HCT116 (cell line): Measurements from ENCODE around the gene SLC38A2. TPM values are rescaled to one million over a fixed set of nuclear protein-coding genes. Genes with fewer than 3 reads are reported as not detected.

Experiments
- ATAC-seq: fragments of 200-7000 bp; cut with Tn5 transposase; 2 replicates; pipeline ENCODE4 v1.9.1; 2020; ENCODE audit warnings: mild to moderate bottlenecking, moderate library complexity
- BruUV-seq: library from RNA; stranded (reverse); fragments of 400-500 nt; replicated peaks from 2 replicates; lab custom pipeline; 2021; lab: Mats Ljungman, UMichigan
- CTCF ChIA-PET: fragments of 300-600 bp; sonication (Branson Sonifier 250); formaldehyde crosslinking; loops from one replicate; lab custom pipeline; 2021; ENCODE audit warnings: antibody characterized with exemption; lab: Charles Lee
- POLR2A ChIA-PET: fragments of 300-600, 350-600 bp; sonication (Branson Sonifier 250); formaldehyde crosslinking; loops from one replicate; lab custom pipeline; 2021; ENCODE audit warnings: antibody characterized with exemption; lab: Charles Lee
- RAD21 ChIA-PET, 2 experiments: fragments of 300-600 bp; sonication (Branson Sonifier 250); formaldehyde crosslinking; loops; one replicate each; lab custom pipeline; 2023; ENCODE audit warnings: low total read pairs in 2 of 2; ENCODE audit not compliant: uncharacterized antibody in 2 of 2, unreplicated experiment in 2 of 2, low non-redundant PET in 1 of 2; lab: Charles Lee
- DNase-seq: peaks from one replicate; pipeline ENCODE4 v3.0.0-alpha.2; 2010; ENCODE audit warnings: low read depth, low spot score
- H2AFZ ChIP-seq: fragments of 200-600 bp; shearing (Covaris generic), sonication (generic); 2 replicates; pipeline ENCODE4 v1.6.1; 2017; ENCODE audit warnings: low read depth, mixed run types, mixed read lengths, antibody characterized with exemption, low read length; ENCODE audit not compliant: poor library complexity, severe bottlenecking
- H3K27ac ChIP-seq: 2 replicates; pipeline ENCODE4 v1.5.1; 2012; ENCODE audit warnings: low read depth, low read length
- H3K27me3 ChIP-seq: fragments of 200-600 bp; sonication (generic); 2 replicates; pipeline ENCODE4 v1.6.1; 2016; ENCODE audit warnings: mixed run types, low read length, mixed read lengths; ENCODE audit not compliant: insufficient read depth
- H3K36me3 ChIP-seq, 2 experiments: fragments of 200-500 bp in 1 of 2; fragments of 200-600 bp in 1 of 2; sonication (Bioruptor generic) in 1 of 2; sonication (generic) in 1 of 2; 2 replicates each; pipeline versions ENCODE4 v1.5.1 to v1.6.1; 2014 to 2016; ENCODE audit warnings: low read length in 2 of 2, inconsistent platforms in 1 of 2, mixed read lengths in 1 of 2, mixed run types in 1 of 2; ENCODE audit not compliant: insufficient read depth in 2 of 2, control insufficient read depth in 1 of 2
- H3K4me1 ChIP-seq, 2 experiments: fragments of 200-600 bp in 1 of 2; sonication (generic) in 1 of 2; 2 replicates each; pipeline versions ENCODE4 v1.5.1 to v1.6.1; 2012 to 2017; ENCODE audit warnings: low read length in 2 of 2, inconsistent platforms in 1 of 2, mild to moderate bottlenecking in 1 of 2, mixed read lengths in 1 of 2, mixed run types in 1 of 2, moderate library complexity in 1 of 2; ENCODE audit not compliant: insufficient read depth in 2 of 2, control insufficient read depth in 1 of 2
- H3K4me2 ChIP-seq: fragments of 200-600 bp; sonication (generic); 2 replicates; pipeline ENCODE4 v1.6.1; 2017; ENCODE audit warnings: mixed run types, low read length, mixed read lengths
- H3K4me3 ChIP-seq, 2 experiments: fragments of 200-600 bp in 1 of 2; sonication (generic) in 1 of 2; replicated peaks in 1 of 2; 2 replicates each; pipeline ENCODE4 v1.5.1; 2011 to 2016; ENCODE audit warnings: low read length in 2 of 2, control low read depth in 1 of 2, low read depth in 1 of 2, mild to moderate bottlenecking in 1 of 2, mixed read lengths in 1 of 2, mixed run types in 1 of 2
- H3K79me2 ChIP-seq: fragments of 200-600 bp; sonication (generic); 2 replicates; pipeline ENCODE4 v1.6.1; 2017; ENCODE audit warnings: mild to moderate bottlenecking, mixed run types, low read length, moderate library complexity, mixed read lengths; ENCODE audit not compliant: insufficient read depth
- H3K9ac ChIP-seq: fragments of 200-600 bp; sonication (generic); 2 replicates; pipeline ENCODE4 v1.6.1; 2016; ENCODE audit warnings: low read length, mixed read lengths
- H3K9me2 ChIP-seq: fragments of 200-600 bp; sonication (generic), shearing (Covaris generic); 2 replicates; pipeline ENCODE4 v1.6.1; 2017; ENCODE audit warnings: mixed run types, mild to moderate bottlenecking, moderate library complexity; ENCODE audit not compliant: insufficient read depth
- H3K9me3 ChIP-seq, 2 experiments: fragments of 200-500 bp in 1 of 2; fragments of 200-600 bp in 1 of 2; sonication (Bioruptor generic) in 1 of 2; sonication (generic) in 1 of 2; 2 replicates each; pipeline ENCODE4 v1.6.1; 2014 to 2017; ENCODE audit warnings: low read length in 2 of 2, mixed read lengths in 2 of 2, inconsistent platforms in 1 of 2, low read depth in 1 of 2, mild to moderate bottlenecking in 1 of 2, mixed run types in 1 of 2, moderate library complexity in 1 of 2; ENCODE audit not compliant: control insufficient read depth in 1 of 2, insufficient read depth in 1 of 2
- H4K20me1 ChIP-seq: fragments of 200-600 bp; sonication (generic), shearing (Covaris generic); 2 replicates; pipeline ENCODE4 v1.6.1; 2017; ENCODE audit warnings: mixed run types, mild to moderate bottlenecking, moderate library complexity; ENCODE audit not compliant: insufficient read depth
- ATF3 ChIP-seq: IDR thresholded peaks from 2 replicates; pipeline ENCODE4 v1.6.1; 2012
- CEBPB ChIP-seq: IDR thresholded peaks from 2 replicates; pipeline ENCODE4 v1.6.1; 2012; ENCODE audit warnings: low read depth
- CTCF ChIP-seq, 3 experiments: fragments of 200-600 bp in 1 of 3; sonication (generic) in 1 of 3; IDR thresholded peaks in 2 of 3; conservative IDR thresholded peaks in 1 of 3; 2 replicates each; pipeline ENCODE4 v1.5.1; 2012 to 2017; ENCODE audit warnings: low read depth in 2 of 3, low read length in 2 of 3, antibody characterized with exemption in 1 of 3, borderline replicate concordance in 1 of 3, control low read depth in 1 of 3, mild to moderate bottlenecking in 1 of 3, mixed read lengths in 1 of 3, mixed run types in 1 of 3, moderate library complexity in 1 of 3; ENCODE audit not compliant: insufficient read depth in 1 of 3
- EGR1 ChIP-seq: IDR thresholded peaks from 2 replicates; pipeline ENCODE4 v1.6.1; 2012; ENCODE audit warnings: low read depth
- ELF1 ChIP-seq: IDR thresholded peaks from 2 replicates; pipeline ENCODE4 v1.6.1; 2012; ENCODE audit warnings: low read depth, borderline replicate concordance
- EZH2 ChIP-seq: fragments of 200-600 bp; sonication (generic); IDR thresholded peaks from 2 replicates; pipeline ENCODE4 v1.6.1; 2017; ENCODE audit warnings: antibody characterized with exemption, mixed run types
- FOSL1 ChIP-seq: IDR thresholded peaks from 2 replicates; pipeline ENCODE4 v1.6.1; 2012; ENCODE audit warnings: low read depth
- JUND ChIP-seq: IDR thresholded peaks from 2 replicates; pipeline ENCODE4 v1.6.1; 2012
- POLR2A ChIP-seq: IDR thresholded peaks from 2 replicates; pipeline ENCODE4 v1.7.0; 2011; ENCODE audit warnings: borderline replicate concordance; ENCODE audit not compliant: insufficient read depth, insufficient read length; ENCODE audit errors: extremely low read depth
- RAD21 ChIP-seq: IDR thresholded peaks from 2 replicates; pipeline ENCODE4 v1.6.1; 2012; ENCODE audit warnings: low read depth, mild to moderate bottlenecking
- SRF ChIP-seq: IDR thresholded peaks from 2 replicates; pipeline ENCODE4 v1.6.1; 2012; ENCODE audit warnings: low read depth
- ZBTB33 ChIP-seq: IDR thresholded peaks from 2 replicates; pipeline ENCODE4 v1.6.1; 2011; ENCODE audit warnings: mild to moderate bottlenecking, low read length, moderate library complexity; ENCODE audit not compliant: insufficient replicate concordance; ENCODE audit errors: extremely low read depth
- ZNF274 ChIP-seq: fragments of 200-500 bp; sonication (Bioruptor generic); IDR thresholded peaks from 2 replicates; pipeline ENCODE4 v1.6.1; 2014; ENCODE audit warnings: mild to moderate bottlenecking, low read depth, low read length, inconsistent platforms
- intact Hi-C: fragments of 100-400 bp; cut with micrococcal nuclease; formaldehyde crosslinking; loops from 2 replicates; pipeline ENCODE4 v1.10.0; 2022
- total RNA-seq: library from RNA; stranded (reverse); gene quantifications from one replicate; pipeline ENCODE4 v1.2.1, GENCODE V29; 2021; ENCODE audit not compliant: unreplicated experiment
- TF ChIP-seq, protein P1 (sequence below): IDR thresholded peaks from 2 replicates; pipeline ENCODE4 v1.6.1; 2012
- TF ChIP-seq, protein P2 (sequence below): IDR thresholded peaks from 2 replicates; pipeline ENCODE4 v1.6.1; 2012; ENCODE audit warnings: low read depth

Gene SLC38A2
- total RNA-seq, 1 experiment from 2014 or later: 1,049 TPM

DNA sequence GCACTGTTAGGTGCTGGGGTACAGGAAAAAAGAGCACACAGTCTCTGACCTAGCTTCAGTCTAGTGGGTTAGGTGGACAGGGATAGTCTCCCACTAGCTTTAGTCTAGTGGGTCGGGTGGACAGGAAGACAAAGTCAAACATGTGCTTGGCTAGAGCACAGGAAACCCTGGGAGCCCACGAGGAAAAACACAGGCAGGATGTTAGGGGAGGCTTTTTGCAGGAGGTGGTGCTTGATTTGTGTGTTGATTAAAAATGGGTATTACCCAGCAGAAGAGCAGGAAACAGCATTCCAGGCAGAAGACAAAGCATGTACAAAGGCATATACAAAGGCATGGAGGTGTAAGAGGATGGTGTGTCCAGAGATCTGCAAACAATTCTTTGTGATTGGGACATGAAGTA is 23.3 kb downstream of the SLC38A2 start:
- no peak overlapping the region for H3K4me3 ChIP-seq
- H2AFZ ChIP-seq: no peak overlapping the region
- intact Hi-C loops: loop anchor here (10.0 kb wide), 2 partner anchors 956 to 1336 kb away; no protein-coding TSS in a partner anchor
- ChIA-PET POLR2A (no interaction called here), RAD21 (interaction anchor here in 1 of 2 experiments (0.5 kb wide), 1 partner anchor 224 kb away, joined by 3 read pairs; no protein-coding TSS in a partner anchor), CTCF (no interaction called here)
- peaks cover 0 to 4% of the 10 kb centered on the region in 2 experiments; a peak in 2 of 4 replicates for H3K4me1 ChIP-seq
- no peaks in the 10 kb centered on the region for H4K20me1 ChIP-seq
- H3K36me3 ChIP-seq: no peaks in the 10 kb centered on the region
- H3K4me2 ChIP-seq: no peak overlapping the region
- BruUV-seq: no TSS peak
- H3K27ac ChIP-seq: no peak overlapping the region
- no peaks in the 10 kb centered on the region for H3K9me3 ChIP-seq
- DNase-seq (no peak), ATAC-seq (no peak)
- no peaks in the 10 kb centered on the region for H3K9me2 ChIP-seq
- no peak overlapping the region for H3K9ac ChIP-seq
- H3K27me3 ChIP-seq: no peaks in the 10 kb centered on the region
- H3K79me2 ChIP-seq: no peaks in the 10 kb centered on the region
- no peak for TF ChIP-seq JUND
- TF ChIP-seq RAD21: no peak
- TF ChIP-seq FOSL1: no peak
- no peak for TF ChIP-seq ZBTB33
- no peak for TF ChIP-seq ATF3
- TF ChIP-seq, protein P1, sequence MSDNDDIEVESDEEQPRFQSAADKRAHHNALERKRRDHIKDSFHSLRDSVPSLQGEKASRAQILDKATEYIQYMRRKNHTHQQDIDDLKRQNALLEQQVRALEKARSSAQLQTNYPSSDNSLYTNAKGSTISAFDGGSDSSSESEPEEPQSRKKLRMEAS: no peak
- no peak for TF ChIP-seq CEBPB
- no peak for TF ChIP-seq EGR1
- TF ChIP-seq CTCF (IDR thresholded peaks at IDR 0.05 in 2 of 3, conservative IDR thresholded peaks at IDR 0.05 in 1 of 3; ENCODE audit: borderline replicate concordance in 1 of 3, insufficient read depth in 1 of 3, low read depth in 2 of 3, low read length in 2 of 3): no peak
- TF ChIP-seq, protein P2, sequence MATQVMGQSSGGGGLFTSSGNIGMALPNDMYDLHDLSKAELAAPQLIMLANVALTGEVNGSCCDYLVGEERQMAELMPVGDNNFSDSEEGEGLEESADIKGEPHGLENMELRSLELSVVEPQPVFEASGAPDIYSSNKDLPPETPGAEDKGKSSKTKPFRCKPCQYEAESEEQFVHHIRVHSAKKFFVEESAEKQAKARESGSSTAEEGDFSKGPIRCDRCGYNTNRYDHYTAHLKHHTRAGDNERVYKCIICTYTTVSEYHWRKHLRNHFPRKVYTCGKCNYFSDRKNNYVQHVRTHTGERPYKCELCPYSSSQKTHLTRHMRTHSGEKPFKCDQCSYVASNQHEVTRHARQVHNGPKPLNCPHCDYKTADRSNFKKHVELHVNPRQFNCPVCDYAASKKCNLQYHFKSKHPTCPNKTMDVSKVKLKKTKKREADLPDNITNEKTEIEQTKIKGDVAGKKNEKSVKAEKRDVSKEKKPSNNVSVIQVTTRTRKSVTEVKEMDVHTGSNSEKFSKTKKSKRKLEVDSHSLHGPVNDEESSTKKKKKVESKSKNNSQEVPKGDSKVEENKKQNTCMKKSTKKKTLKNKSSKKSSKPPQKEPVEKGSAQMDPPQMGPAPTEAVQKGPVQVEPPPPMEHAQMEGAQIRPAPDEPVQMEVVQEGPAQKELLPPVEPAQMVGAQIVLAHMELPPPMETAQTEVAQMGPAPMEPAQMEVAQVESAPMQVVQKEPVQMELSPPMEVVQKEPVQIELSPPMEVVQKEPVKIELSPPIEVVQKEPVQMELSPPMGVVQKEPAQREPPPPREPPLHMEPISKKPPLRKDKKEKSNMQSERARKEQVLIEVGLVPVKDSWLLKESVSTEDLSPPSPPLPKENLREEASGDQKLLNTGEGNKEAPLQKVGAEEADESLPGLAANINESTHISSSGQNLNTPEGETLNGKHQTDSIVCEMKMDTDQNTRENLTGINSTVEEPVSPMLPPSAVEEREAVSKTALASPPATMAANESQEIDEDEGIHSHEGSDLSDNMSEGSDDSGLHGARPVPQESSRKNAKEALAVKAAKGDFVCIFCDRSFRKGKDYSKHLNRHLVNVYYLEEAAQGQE: no peak
- TF ChIP-seq ELF1: no peak
- no peak for TF ChIP-seq SRF
- no peak for TF ChIP-seq POLR2A
- no peak for TF ChIP-seq ZNF274
- TF ChIP-seq EZH2: no peak
